Ishikawa (cell line): ENCODE measurements around the gene BTBD9.

Experiments used
- RAD21 ChIP-seq: IDR thresholded peaks from 2 replicates; pipeline ENCODE4 v1.6.1; 2012; ENCODE audit warnings: low read depth
- YY1 ChIP-seq: IDR thresholded peaks from 2 replicates; pipeline ENCODE4 v1.6.1; 2012; ENCODE audit warnings: low read depth
- TF ChIP-seq, protein P1 (sequence below): IDR thresholded peaks from 2 replicates; pipeline ENCODE4 v1.6.1; 2012

GRCh38 chr6:38637756-38638155, 2.0 kb downstream of the BTBD9 start:
- TF ChIP-seq YY1 (no peak), RAD21 (no peak)
- TF ChIP-seq, protein P1, sequence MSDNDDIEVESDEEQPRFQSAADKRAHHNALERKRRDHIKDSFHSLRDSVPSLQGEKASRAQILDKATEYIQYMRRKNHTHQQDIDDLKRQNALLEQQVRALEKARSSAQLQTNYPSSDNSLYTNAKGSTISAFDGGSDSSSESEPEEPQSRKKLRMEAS, result no peak
